RWPE2 (cell line): ENCODE measurements around the gene NEK7.

ENCODE experiments used
- ATAC-seq: fragments of 200-7000 bp; cut with Tn5 transposase; 3 replicates; pipeline ENCODE4 v1.9.1; 2021; ENCODE audit warnings: low read depth
- DNase-seq: peaks from one replicate; pipeline ENCODE4 v3.0.0-alpha.2; 2020; ENCODE audit warnings: low spot score
- H3K27ac ChIP-seq: fragments of 450-650 bp; 2 replicates; pipeline ENCODE4 v1.5.1; 2017; ENCODE audit warnings: mild to moderate bottlenecking; ENCODE audit not compliant: poor library complexity, severe bottlenecking
- H3K27me3 ChIP-seq: fragments of 250-450 bp; sonication (Bioruptor Pico); 2 replicates; pipeline ENCODE4 v1.5.1; 2021; ENCODE audit warnings: mild to moderate bottlenecking, moderate library complexity; ENCODE audit not compliant: insufficient read depth, poor library complexity, severe bottlenecking
- H3K36me3 ChIP-seq: fragments of 250-450 bp; sonication (Bioruptor Pico); 2 replicates; pipeline ENCODE4 v1.5.1; 2020; ENCODE audit warnings: low read depth, mild to moderate bottlenecking, moderate library complexity
- H3K4me1 ChIP-seq: fragments of 250-450 bp; sonication (Bioruptor Pico); 2 replicates; pipeline ENCODE4 v1.5.1; 2021; ENCODE audit warnings: mild to moderate bottlenecking, moderate library complexity; ENCODE audit not compliant: insufficient read depth, poor library complexity, severe bottlenecking
- H3K4me3 ChIP-seq: fragments of 250-450 bp; sonication (Bioruptor Pico); 2 replicates; pipeline ENCODE4 v1.5.1; 2021; ENCODE audit warnings: mild to moderate bottlenecking, moderate library complexity; ENCODE audit not compliant: severe bottlenecking
- H3K9me3 ChIP-seq: fragments of 250-450 bp; sonication (Bioruptor Pico); 2 replicates; pipeline ENCODE4 v1.5.1; 2021; ENCODE audit warnings: mild to moderate bottlenecking, moderate library complexity; ENCODE audit not compliant: severe bottlenecking
- CTCF ChIP-seq: fragments of 450-650 bp; IDR thresholded peaks from one replicate; pipeline ENCODE4 v1.5.1; 2017; ENCODE audit warnings: mild to moderate bottlenecking, moderate library complexity; ENCODE audit not compliant: poor library complexity, severe bottlenecking

NEK7 gene

GRCh38 chr1:198253259-198253658, 96.5 kb downstream of the NEK7 start:
- no peak for TF ChIP-seq CTCF
- Histone ChIP-seq H3K4me3 (no peak overlapping the region), H3K36me3 (peaks cover 11% of the 10 kb centered on the region; the same call in 1 of the 2 replicates), H3K9me3 (no peaks in the 10 kb centered on the region), H3K27me3 (no peaks in the 10 kb centered on the region), H3K27ac (peak overlapping the region; percentile 64), H3K4me1 (peaks cover 22% of the 10 kb centered on the region)
- ATAC-seq (peak; percentile 44; the same call in 1 of the 3 replicates), DNase-seq (no peak)

GRCh38 chr1:198253668-198254067, 96.9 kb downstream of the NEK7 start:
- DNase-seq (no peak), ATAC-seq (peak; percentile 92)
- H3K4me1 ChIP-seq: peaks cover 26% of the 10 kb centered on the region
- no peaks in the 10 kb centered on the region for H3K9me3 ChIP-seq
- H3K27me3 ChIP-seq: no peaks in the 10 kb centered on the region
- H3K4me3 ChIP-seq: no peak overlapping the region
- TF ChIP-seq CTCF: no peak
- H3K27ac ChIP-seq: peak overlapping the region; percentile 64
- H3K36me3 ChIP-seq: peaks cover 11% of the 10 kb centered on the region; the same call in 1 of the 2 replicates

- ATAC-seq (no peak), DNase-seq (no peak)
- no peak overlapping the region for H3K4me3 ChIP-seq
- no peaks in the 10 kb centered on the region for H3K27me3 ChIP-seq
- H3K4me1 ChIP-seq: peaks cover 35% of the 10 kb centered on the region
- TF ChIP-seq CTCF: no peak
- H3K27ac ChIP-seq: no peak overlapping the region
- H3K9me3 ChIP-seq: no peaks in the 10 kb centered on the region
- peaks cover 11% of the 10 kb centered on the region; the same call in 1 of the 2 replicates for H3K36me3 ChIP-seq
Measured at GRCh38 chr1:198254521-198254920, 97.7 kb downstream of the NEK7 start.

- ATAC-seq: no peak
- TF ChIP-seq CTCF: no peak
- Histone ChIP-seq H3K36me3 (peaks cover 11% of the 10 kb centered on the region; the same call in 1 of the 2 replicates), H3K27me3 (no peaks in the 10 kb centered on the region), H3K4me3 (no peak overlapping the region), H3K9me3 (no peaks in the 10 kb centered on the region), H3K4me1 (peaks cover 39% of the 10 kb centered on the region), H3K27ac (no peak overlapping the region)
- no peak for DNase-seq
Measured at GRCh38 chr1:198254948-198255347, 98.2 kb downstream of the NEK7 start.

GRCh38 chr1:198255784-198256183, 99.0 kb downstream of the NEK7 start:
- Histone ChIP-seq H3K9me3 (no peaks in the 10 kb centered on the region), H3K27me3 (no peaks in the 10 kb centered on the region), H3K36me3 (peaks cover 11% of the 10 kb centered on the region; the same call in 1 of the 2 replicates), H3K4me3 (no peak overlapping the region), H3K27ac (no peak overlapping the region), H3K4me1 (peaks cover 41% of the 10 kb centered on the region)
- TF ChIP-seq CTCF: no peak
- DNase-seq: no peak
- no peak for ATAC-seq
